Hematopoietic multipotent progenitor cell treated with erythropoietin and hydrocortisone succinate and interleukin-3 and kit ligand, for 4 days (in vitro differentiated cells): Measurements from ENCODE around the gene SSH2.
"Not testable (repeated sequence)": the region's sequence is repeated elsewhere in the genome, so short reads cannot be mapped to it uniquely, and the experiment has no call there.

Experiments used
- DNase-seq: peaks from one replicate; pipeline ENCODE4 v3.0.0-alpha.2; 2015

The SSH2 gene

GRCh38 chr17:29655323-29655722 is 274.7 kb downstream of the SSH2 start:
- no peak for DNase-seq

- peak; percentile 66 for DNase-seq
Observed at GRCh38 chr17:29653995-29654714, 275.9 kb downstream of the SSH2 start.

DNA sequence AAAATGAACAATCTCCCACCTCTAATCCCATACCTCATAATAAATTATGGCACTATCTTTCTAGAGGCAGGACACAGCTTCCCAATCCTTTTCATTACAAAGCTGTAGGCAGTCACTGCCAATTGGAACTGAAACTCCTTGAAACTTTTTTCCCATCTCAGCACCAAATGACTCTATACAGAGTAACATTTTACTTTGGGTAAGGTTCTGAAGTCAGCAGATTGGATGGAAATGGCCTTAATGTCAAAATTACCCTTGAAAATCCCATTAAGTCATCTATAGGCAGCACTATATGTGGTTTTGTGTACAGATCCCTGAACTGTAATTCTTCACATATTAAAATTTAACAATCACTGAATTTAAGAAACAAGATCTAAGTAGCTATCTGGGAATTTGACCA is 277.1 kb downstream of the SSH2 start:
- DNase-seq: no peak

- DNase-seq: not testable (repeated sequence)
Observed at GRCh38 chr17:29651913-29652312, 278.1 kb downstream of the SSH2 start.

DNA sequence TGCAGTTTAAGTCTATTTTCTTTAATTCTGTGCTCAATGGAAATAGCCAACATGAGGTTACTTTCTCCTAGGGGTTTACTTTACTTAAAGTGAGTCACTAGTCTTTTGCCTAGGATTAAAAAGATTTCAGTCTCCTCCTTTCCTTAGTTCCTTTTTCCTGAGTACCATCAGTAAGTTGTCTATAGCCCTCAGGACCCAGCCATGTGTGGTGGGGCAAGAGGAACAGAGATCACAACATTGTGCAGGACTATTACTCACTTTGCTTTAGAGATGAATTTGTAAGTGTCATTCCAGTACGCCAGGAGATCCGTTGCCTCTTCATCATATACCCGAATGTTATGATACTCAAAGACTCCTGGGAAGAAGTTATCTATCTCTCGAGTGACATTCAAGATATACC is 279.6 kb downstream of the SSH2 start:
- DNase-seq: no peak

DNA sequence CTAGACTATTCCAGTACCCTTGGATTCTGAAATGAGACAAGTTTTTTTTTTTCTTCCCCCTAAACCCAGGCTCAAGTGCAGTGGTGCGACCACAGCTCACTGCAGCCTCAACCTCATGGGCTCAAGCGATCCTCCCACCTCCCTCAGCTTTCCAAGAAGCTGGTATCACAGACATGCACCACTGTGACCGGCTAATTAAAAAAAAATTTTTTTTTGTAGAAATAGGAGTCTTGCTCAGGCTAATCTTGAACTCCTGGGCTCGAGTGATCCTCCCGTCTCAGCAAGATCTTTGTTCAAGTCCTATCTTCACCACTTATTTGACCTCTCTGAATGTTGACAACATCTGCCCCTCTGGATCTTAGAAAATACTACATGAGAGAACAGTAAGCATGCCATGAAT is 280.7 kb downstream of the SSH2 start:
- peak; percentile 28 for DNase-seq

DNA sequence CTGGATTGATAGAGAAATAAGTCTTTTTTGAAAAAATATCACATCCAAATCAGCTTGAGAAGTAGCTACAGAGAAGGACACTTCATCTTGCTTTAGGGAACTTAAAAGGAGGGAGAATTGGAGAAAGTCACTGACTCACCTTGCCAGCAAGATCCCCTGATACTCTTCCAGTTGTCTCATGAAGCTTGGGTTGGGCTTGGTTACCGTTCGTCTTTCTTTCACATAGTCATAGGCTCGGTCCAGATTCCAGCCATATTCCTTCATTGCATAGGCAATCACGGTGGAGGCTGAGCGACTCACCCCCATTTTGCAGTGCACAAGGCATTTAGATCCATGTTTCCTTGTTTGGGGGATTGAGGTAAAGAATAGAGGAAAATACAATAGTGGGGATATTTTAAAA is 282.0 kb downstream of the SSH2 start:
- DNase-seq: no peak

DNA sequence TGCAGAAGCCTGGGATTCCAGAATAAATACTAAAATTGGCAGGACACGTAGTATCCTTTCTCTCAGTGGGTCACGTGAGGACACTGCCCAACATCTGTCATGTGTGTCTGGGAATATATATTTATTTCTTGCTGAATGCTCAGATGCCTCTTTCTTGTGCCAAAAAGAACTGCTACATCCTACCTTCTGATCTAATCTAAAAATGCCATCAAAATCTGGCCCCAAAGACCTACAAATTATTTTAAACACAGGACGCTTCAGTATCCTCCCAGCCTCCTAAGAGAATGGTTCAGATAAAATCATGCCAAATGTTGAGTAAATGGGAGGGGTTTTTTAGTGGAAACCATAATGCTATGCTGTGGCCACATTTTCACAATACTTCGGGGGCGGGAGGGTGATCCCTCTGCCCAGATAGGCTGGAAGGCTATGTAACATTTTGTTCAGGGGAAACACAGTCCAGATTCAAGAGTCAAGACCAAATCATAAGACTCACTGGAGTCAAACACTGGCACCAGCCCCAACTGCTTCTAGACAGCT is 284.4 kb downstream of the SSH2 start:
- peak; percentile 81 for DNase-seq

DNA sequence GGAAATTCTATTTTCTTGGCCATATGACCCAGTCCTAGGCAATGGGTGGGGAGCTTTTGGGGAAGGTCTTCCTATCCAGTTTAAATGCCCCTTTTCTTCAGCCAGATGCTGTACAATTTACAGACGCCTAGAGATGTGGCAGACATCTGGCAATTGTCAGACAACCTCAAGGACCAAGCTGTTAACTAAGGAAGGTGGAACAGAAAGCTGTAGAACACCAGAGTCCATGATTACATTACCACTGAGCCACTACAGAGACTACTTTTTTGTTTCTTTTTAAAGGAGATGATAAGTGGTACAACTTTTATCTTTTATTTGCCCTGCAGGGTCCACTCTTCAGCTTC is 286.2 kb downstream of the SSH2 start:
- no peak for DNase-seq

DNA sequence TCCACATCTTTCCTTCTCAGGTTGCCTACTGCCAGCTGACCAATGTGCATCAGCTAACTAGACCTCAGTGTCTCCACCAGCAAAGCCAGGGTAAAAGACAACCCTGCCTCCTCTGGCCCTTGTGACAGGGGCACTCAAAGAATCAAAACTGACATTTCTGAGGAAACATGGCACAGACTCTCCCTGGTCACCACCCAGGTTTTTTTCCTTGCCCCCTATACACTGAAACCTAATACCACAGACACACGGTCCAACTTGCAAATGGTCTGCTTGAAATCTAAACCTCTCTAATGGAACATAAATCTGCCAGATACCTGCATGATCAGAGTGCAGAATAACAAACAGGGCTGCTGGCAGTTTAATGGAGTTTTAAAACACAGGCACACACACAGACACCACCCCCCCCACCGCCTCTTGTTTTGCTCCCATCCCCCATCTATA is 287.8 kb downstream of the SSH2 start:
- DNase-seq: no peak

GRCh38 chr17:29640981-29641642 is 288.9 kb downstream of the SSH2 start:
- peak; percentile 56 for DNase-seq

- no peak for DNase-seq
Observed at GRCh38 chr17:29640413-29640812, 289.6 kb downstream of the SSH2 start.

DNA sequence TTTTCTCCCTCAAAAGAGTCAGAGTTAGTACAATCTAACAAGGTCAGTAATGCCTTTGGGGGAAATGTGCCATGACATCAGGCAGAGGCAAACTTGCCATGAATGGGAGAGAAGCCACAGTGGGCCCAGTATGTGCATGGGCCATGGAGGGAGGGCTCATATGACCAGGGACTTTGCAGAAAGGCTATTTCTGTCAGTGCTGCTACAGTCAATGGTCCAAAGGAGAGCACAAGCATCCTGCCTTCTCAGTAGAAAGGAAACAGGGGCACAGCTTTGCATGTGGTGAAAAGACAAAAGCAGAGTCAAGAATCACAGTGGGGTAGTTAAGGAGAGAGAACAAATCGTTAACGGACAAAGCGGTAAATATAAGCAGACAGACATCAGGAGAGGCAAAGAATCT is 296.1 kb downstream of the SSH2 start:
- no peak for DNase-seq

GRCh38 chr17:29630630-29631193 is 299.3 kb downstream of the SSH2 start:
- no peak for DNase-seq

DNA sequence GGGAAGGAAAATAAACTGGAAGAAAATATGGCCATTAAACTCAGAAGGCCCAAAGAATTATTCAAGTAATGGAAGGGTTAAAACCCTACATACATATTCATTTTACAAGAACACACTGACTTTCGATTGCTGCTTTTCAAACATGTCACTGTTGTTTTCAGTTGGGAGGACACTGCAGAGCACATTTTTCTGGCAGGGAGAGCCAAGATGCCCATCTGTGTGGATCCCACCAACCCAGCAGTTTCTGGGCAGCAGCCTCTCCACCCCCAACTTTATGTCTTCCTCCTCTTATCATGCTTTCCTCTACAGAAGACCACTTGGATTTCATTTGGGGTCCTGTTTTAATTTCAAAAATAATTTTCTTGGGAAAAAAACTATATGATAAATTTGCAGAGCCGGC is 300.2 kb downstream of the SSH2 start:
- DNase-seq: no peak

GRCh38 chr17:29628644-29629043 is 301.4 kb downstream of the SSH2 start:
- DNase-seq: no peak

GRCh38 chr17:29627951-29628350 is 302.1 kb downstream of the SSH2 start:
- DNase-seq: no peak

DNA sequence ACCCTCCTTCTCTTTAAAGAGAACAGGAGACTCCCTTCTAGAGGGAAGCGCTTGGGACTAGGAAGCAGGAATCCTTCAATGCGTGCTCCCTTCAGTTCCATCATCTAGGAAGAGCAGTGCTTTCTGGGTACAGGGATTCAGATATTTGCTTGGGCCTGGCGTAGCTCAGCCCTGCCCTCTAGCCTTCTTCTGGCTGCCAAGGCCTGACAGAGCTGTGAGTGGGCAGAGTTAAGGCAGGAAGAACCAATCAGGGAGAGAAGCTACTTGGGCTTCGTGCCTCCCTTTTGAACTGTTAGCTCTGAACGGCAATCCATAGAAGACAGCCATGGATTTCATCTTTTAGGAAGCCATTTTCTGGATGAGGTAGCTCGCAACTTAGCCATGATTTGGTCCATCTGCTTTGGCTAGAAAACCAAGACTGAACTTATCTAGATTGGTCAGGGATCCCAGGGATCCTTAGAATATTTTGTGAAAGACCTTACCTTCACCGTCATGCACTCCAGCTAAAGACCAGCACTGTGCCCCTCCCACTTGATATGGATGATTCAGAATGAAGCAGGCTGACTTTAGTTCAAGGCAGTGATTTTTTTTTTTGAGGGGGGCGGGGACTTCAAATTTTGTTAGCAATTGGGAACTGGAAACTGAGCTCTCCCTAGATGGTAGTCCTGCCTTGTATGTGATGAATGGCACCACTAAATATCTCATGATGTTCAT is 304.8 kb downstream of the SSH2 start:
- DNase-seq: peak; percentile 31

GRCh38 chr17:29624586-29624985 is 305.4 kb downstream of the SSH2 start:
- no peak for DNase-seq

GRCh38 chr17:29623283-29623647 is 306.8 kb downstream of the SSH2 start:
- no peak for DNase-seq

DNA sequence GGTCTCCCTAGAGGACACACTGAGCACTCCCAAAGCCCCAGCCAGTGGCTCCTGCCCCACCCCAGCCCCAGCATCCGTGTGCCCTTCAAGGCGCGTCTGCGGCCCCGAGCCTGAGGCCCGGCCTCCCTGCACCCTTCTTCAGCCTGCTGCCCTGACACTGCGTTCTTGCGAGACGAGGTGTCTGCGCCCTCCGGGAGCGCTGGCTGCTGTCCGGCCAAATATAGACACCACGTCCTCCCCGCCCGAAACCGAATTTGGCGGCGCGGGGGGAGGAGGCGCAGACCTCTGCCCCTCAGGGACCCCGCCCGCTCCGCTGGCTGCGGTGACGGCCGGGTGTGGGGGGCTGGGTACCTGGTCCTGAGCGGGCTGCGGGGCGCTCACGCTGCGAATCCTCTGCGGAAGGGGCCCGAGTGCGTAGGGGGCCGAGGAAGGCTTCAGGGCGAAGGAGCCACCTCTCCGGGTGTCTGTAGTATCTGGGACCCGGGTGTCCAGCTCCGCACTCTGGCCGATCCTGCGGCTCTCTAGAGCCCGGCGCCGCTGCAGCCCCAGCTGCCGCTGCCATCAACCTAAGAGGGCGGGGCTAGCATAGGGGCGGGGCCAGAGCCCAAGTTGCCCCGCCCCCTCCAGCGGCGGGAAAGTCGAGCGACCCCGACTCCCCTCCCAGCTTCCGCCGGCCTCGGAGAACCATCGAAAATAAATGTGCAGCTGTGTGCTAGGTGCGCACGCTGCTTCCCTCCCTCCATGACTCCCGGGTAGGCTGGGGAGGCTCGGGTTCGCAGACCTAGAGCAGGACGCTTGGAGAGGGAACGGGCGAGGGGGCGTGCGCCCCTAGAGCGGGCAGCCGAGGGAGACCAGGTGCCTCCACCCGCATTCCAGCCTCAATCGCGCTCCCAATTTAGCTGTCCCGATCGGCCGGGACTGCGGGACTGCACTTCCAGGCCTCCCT is 307.4 kb downstream of the SSH2 start, which contains the start of gene CORO6:
Gene CORO6, minus strand, starts transcription at position 576 of the 946 bp plus-strand sequence. CDS start 1,491 bp downstream, outside the sequence.
- DNase-seq: peak; percentile 70

- DNase-seq: no peak
Observed at GRCh38 chr17:29621751-29622194, 308.3 kb downstream of the SSH2 start.
